Measurements from ENCODE around the gene XRCC1.

The XRCC1 gene

DNA sequence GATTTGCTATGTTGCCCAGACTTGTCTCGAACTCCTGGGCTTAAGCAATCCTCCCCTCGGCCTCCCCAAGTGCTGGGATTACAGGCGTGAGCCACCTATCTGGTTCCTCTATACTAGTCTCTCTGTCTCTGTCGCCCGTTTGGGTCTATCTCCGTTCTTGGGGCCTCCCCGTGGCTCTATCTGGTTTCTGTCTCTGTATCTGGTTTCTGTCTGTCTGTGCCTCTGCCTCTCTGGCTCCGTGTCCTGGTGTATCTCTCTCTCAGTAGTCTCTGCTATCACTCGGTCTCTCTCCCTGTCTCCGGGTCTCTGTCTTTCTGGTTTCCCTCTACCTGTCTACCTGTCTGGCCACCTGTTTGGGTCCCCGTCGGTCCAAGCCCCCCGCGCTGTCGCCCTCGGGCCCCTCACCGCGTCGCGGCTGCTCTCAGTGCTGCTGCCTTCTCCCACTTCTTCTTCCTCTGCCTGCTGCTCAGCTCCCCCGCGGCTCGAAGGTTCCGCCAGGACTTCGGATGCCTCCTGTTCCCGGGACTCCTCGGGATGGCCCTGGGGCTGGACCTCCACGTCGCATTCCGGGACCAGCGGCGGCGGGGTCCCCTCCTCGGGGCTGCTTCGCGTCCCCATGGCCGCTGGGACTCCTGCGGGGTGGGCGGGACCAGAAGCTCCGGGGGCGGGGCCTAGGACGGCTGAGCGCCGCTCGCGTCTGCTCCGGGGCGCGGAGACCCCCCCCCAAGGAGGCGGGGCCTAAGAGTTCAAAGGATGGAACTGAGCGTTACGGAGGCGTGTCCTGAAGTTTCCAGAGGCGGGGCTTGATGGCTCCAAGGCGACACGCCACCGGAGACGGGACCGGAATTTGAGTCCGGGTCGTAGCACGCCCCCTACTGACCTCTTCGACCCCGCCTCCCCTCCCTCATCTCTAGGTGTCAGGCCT lies 71.6 kb downstream of the XRCC1 start (continued):
- TF ChIP-seq, protein P1, sequence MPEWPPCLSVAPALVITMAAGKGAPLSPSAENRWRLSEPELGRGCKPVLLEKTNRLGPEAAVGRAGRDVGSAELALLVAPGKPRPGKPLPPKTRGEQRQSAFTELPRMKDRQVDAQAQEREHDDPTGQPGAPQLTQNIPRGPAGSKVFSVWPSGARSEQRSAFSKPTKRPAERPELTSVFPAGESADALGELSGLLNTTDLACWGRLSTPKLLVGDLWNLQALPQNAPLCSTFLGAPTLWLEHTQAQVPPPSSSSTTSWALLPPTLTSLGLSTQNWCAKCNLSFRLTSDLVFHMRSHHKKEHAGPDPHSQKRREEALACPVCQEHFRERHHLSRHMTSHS (tag by site-specific recombination; IDR thresholded peaks at IDR 0.05): no peak
- no peak for TF ChIP-seq ZNF677 (tag by site-specific recombination; IDR thresholded peaks at IDR 0.05)
- no peak for TF ChIP-seq ZNF140 (tag by site-specific recombination; IDR thresholded peaks at IDR 0.05)
- no peak; the same call in 1 of the 2 replicates for TF ChIP-seq ZNF324 (tag by site-specific recombination; IDR thresholded peaks at IDR 0.05)
- TF ChIP-seq ZNF670 (tag by site-specific recombination; IDR thresholded peaks at IDR 0.05; ENCODE audit: low read depth): no peak
- no peak; the same call in 1 of the 2 replicates for TF ChIP-seq ZNF10 (tag by site-specific recombination; IDR thresholded peaks at IDR 0.05)
- TF ChIP-seq, protein P2, sequence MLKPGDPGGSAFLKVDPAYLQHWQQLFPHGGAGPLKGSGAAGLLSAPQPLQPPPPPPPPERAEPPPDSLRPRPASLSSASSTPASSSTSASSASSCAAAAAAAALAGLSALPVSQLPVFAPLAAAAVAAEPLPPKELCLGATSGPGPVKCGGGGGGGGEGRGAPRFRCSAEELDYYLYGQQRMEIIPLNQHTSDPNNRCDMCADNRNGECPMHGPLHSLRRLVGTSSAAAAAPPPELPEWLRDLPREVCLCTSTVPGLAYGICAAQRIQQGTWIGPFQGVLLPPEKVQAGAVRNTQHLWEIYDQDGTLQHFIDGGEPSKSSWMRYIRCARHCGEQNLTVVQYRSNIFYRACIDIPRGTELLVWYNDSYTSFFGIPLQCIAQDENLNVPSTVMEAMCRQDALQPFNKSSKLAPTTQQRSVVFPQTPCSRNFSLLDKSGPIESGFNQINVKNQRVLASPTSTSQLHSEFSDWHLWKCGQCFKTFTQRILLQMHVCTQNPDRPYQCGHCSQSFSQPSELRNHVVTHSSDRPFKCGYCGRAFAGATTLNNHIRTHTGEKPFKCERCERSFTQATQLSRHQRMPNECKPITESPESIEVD (tag by site-specific recombination; IDR thresholded peaks at IDR 0.05): no peak
- TF ChIP-seq ZNF302 (tag by site-specific recombination; IDR thresholded peaks at IDR 0.05; ENCODE audit: low read depth): no peak
- TF ChIP-seq, protein P3, sequence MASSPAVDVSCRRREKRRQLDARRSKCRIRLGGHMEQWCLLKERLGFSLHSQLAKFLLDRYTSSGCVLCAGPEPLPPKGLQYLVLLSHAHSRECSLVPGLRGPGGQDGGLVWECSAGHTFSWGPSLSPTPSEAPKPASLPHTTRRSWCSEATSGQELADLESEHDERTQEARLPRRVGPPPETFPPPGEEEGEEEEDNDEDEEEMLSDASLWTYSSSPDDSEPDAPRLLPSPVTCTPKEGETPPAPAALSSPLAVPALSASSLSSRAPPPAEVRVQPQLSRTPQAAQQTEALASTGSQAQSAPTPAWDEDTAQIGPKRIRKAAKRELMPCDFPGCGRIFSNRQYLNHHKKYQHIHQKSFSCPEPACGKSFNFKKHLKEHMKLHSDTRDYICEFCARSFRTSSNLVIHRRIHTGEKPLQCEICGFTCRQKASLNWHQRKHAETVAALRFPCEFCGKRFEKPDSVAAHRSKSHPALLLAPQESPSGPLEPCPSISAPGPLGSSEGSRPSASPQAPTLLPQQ (tag by site-specific recombination; IDR thresholded peaks at IDR 0.05): 0 out of 2 replicates have a peak, but pooled peaks have one; percentile 33
- TF ChIP-seq, protein P4, sequence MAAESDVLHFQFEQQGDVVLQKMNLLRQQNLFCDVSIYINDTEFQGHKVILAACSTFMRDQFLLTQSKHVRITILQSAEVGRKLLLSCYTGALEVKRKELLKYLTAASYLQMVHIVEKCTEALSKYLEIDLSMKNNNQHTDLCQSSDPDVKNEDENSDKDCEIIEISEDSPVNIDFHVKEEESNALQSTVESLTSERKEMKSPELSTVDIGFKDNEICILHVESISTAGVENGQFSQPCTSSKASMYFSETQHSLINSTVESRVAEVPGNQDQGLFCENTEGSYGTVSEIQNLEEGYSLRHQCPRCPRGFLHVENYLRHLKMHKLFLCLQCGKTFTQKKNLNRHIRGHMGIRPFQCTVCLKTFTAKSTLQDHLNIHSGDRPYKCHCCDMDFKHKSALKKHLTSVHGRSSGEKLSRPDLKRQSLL (tag by site-specific recombination; IDR thresholded peaks at IDR 0.05): peak; percentile 95
- TF ChIP-seq GFI1B (tag by site-specific recombination; IDR thresholded peaks at IDR 0.05): no peak
- peak; percentile 98 for TF ChIP-seq ZEB2 (tag by site-specific recombination; IDR thresholded peaks at IDR 0.05)
- TF ChIP-seq ZNF558 (tag by site-specific recombination; IDR thresholded peaks at IDR 0.05): no peak; the same call in 1 of the 2 replicates
- no peak for TF ChIP-seq ZNF112 (tag by site-specific recombination; IDR thresholded peaks at IDR 0.05)
- TF ChIP-seq ZNF292 (tag by site-specific recombination; IDR thresholded peaks at IDR 0.05; ENCODE audit: borderline replicate concordance, low read depth): no peak
- peak; percentile 91 for TF ChIP-seq SCRT2 (tag by site-specific recombination; IDR thresholded peaks at IDR 0.05)
- TF ChIP-seq, protein P5, sequence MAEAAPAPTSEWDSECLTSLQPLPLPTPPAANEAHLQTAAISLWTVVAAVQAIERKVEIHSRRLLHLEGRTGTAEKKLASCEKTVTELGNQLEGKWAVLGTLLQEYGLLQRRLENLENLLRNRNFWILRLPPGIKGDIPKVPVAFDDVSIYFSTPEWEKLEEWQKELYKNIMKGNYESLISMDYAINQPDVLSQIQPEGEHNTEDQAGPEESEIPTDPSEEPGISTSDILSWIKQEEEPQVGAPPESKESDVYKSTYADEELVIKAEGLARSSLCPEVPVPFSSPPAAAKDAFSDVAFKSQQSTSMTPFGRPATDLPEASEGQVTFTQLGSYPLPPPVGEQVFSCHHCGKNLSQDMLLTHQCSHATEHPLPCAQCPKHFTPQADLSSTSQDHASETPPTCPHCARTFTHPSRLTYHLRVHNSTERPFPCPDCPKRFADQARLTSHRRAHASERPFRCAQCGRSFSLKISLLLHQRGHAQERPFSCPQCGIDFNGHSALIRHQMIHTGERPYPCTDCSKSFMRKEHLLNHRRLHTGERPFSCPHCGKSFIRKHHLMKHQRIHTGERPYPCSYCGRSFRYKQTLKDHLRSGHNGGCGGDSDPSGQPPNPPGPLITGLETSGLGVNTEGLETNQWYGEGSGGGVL (tag by site-specific recombination; IDR thresholded peaks at IDR 0.05): no peak; the same call in 1 of the 2 replicates
- TF ChIP-seq ZNF571 (tag by site-specific recombination; IDR thresholded peaks at IDR 0.05): no peak
- no peak for TF ChIP-seq ZNF658 (tag by site-specific recombination; IDR thresholded peaks at IDR 0.05)
- no peak for TF ChIP-seq ZNF624 (tag by site-specific recombination; IDR thresholded peaks at IDR 0.05)
- TF ChIP-seq ZNF132 (tag by site-specific recombination; IDR thresholded peaks at IDR 0.05; ENCODE audit: borderline replicate concordance): no peak
- TF ChIP-seq REPIN1 (tag by site-specific recombination; IDR thresholded peaks at IDR 0.05; ENCODE audit: low read depth): peak; percentile 80; the same call in 1 of the 2 replicates
- TF ChIP-seq TCF7L2 (IDR thresholded peaks at IDR 0.05; ENCODE audit: borderline replicate concordance, low read depth, low read length): 0 out of 2 replicates have a peak, but pooled peaks have one; percentile 29
- TF ChIP-seq, protein P6, sequence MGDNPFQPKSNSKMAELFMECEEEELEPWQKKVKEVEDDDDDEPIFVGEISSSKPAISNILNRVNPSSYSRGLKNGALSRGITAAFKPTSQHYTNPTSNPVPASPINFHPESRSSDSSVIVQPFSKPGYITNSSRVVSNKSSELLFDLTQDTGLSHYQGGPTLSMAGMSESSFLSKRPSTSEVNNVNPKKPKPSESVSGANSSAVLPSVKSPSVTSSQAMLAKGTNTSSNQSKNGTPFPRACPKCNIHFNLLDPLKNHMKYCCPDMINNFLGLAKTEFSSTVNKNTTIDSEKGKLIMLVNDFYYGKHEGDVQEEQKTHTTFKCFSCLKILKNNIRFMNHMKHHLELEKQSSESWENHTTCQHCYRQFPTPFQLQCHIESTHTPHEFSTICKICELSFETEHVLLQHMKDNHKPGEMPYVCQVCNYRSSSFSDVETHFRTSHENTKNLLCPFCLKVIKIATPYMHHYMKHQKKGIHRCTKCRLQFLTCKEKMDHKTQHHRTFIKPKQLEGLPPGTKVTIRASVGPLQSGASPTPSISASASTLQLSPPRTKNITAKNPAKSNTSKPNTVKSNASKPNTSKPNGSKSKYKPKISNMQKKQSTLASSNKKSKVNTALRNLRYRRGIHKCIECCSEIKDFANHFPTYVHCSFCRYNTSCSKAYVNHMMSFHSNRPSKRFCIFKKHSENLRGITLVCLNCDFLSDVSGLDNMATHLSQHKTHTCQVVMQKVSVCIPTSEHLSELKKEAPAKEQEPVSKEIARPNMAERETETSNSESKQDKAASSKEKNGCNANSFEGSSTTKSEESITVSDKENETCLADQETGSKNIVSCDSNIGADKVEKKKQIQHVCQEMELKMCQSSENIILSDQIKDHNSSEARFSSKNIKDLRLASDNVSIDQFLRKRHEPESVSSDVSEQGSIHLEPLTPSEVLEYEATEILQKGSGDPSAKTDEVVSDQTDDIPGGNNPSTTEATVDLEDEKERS (tag by site-specific recombination; IDR thresholded peaks at IDR 0.05): no peak
- TF ChIP-seq ZFHX2 (tag by site-specific recombination; conservative IDR thresholded peaks at IDR 0.05): no peak
- TF ChIP-seq, protein P7, sequence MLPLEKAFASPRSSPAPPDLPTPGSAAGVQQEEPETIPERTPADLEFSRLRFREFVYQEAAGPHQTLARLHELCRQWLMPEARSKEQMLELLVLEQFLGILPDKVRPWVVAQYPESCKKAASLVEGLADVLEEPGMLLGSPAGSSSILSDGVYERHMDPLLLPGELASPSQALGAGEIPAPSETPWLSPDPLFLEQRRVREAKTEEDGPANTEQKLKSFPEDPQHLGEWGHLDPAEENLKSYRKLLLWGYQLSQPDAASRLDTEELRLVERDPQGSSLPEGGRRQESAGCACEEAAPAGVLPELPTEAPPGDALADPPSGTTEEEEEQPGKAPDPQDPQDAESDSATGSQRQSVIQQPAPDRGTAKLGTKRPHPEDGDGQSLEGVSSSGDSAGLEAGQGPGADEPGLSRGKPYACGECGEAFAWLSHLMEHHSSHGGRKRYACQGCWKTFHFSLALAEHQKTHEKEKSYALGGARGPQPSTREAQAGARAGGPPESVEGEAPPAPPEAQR (tag by site-specific recombination; IDR thresholded peaks at IDR 0.05): no peak

Measured in HEK293 (cell line).